BLaER1 (cell line): ENCODE data around the gene LRRC53.

ENCODE experiments used
- H3K27ac ChIP-seq: shearing (Covaris generic); formaldehyde crosslinking; 2 replicates; pipeline ENCODE4 v1.8.1; 2022
- H3K27me3 ChIP-seq: shearing (Covaris generic); formaldehyde crosslinking; 2 replicates; pipeline ENCODE4 v1.8.1; 2022
- H3K36me3 ChIP-seq: shearing (Covaris generic); formaldehyde crosslinking; 2 replicates; pipeline ENCODE4 v1.8.1; 2022
- H3K4me1 ChIP-seq: shearing (Covaris generic); formaldehyde crosslinking; 2 replicates; pipeline ENCODE4 v1.8.1; 2022
- H3K4me2 ChIP-seq: shearing (Covaris generic); formaldehyde crosslinking; 2 replicates; pipeline ENCODE4 v1.8.1; 2022
- H3K4me3 ChIP-seq: shearing (Covaris generic); formaldehyde crosslinking; 2 replicates; pipeline ENCODE4 v1.8.1; 2022
- H3K9ac ChIP-seq: shearing (Covaris generic); formaldehyde crosslinking; 2 replicates; pipeline ENCODE4 v1.8.1; 2022
- H3K9me3 ChIP-seq: shearing (Covaris generic); formaldehyde crosslinking; 2 replicates; pipeline ENCODE4 v1.8.1; 2022
- H4K20me1 ChIP-seq: shearing (Covaris generic); formaldehyde crosslinking; 2 replicates; pipeline ENCODE4 v1.8.1; 2022
- Cebpa-rat ChIP-seq: shearing (Covaris generic); IDR thresholded peaks from 2 replicates; pipeline ENCODE4 v1.8.1; 2022

Gene LRRC53

GRCh38 chr1:74425676-74426075, 86.7 kb downstream of the LRRC53 start:
- Histone ChIP-seq H3K4me1 (no peaks in the 10 kb centered on the region), H3K4me2 (no peak overlapping the region), H3K27me3 (no peaks in the 10 kb centered on the region), H3K9me3 (no peaks in the 10 kb centered on the region), H4K20me1 (no peaks in the 10 kb centered on the region), H3K4me3 (no peak overlapping the region), H3K36me3 (no peaks in the 10 kb centered on the region), H3K9ac (no peak overlapping the region), H3K27ac (no peak overlapping the region)
- no peak for TF ChIP-seq Cebpa-rat

GRCh38 chr1:74423471-74423870, 88.9 kb downstream of the LRRC53 start:
- Histone ChIP-seq H3K4me1 (no peaks in the 10 kb centered on the region), H3K9ac (no peak overlapping the region), H3K27me3 (no peaks in the 10 kb centered on the region), H3K9me3 (no peaks in the 10 kb centered on the region), H3K4me2 (no peak overlapping the region), H3K4me3 (no peak overlapping the region), H3K36me3 (no peaks in the 10 kb centered on the region), H4K20me1 (no peaks in the 10 kb centered on the region), H3K27ac (no peak overlapping the region)
- TF ChIP-seq Cebpa-rat = no peak

DNA sequence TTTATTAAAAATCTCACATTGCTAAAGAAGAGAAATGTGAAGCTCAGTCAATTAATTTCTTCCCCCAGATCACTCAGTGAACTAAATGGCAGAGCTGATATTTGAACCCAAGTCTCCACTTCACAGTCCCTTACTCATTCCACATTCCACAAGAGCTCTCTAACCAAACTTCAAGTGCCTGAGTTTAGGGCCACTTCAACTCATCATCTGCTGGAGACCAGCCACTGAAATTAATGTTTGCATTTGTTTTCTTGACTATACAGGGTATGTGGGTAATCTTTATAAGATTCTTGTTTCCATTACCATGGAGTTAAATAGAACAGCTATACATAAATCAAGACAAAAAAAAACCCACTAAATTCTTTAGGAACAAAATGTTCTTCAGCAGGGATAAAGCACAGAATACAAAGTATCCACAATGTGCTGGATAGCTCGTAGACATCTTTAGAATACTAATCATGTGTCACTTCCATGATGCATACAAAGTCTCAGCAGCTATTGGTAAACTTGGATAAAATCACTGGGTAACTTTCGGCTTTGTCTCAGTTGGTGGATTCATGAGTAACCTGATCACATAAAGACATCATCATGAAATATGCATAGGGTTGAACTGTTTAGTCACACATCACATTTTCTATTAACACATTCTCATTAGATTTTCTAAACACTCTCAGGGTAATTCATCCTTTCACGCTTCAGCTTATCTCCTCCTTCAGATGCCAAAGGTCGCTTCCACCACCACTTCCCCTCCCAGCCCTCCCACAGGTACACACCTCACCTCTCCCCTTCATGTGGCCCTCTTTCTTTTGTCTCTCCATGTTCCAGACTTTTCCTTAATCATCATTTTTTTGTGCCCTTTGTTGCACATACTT, 89.8 kb downstream of the LRRC53 start:
- Histone ChIP-seq H3K4me3 (no peak overlapping the region), H4K20me1 (no peaks in the 10 kb centered on the region), H3K27me3 (no peaks in the 10 kb centered on the region), H3K36me3 (no peaks in the 10 kb centered on the region), H3K9me3 (no peaks in the 10 kb centered on the region), H3K27ac (no peak overlapping the region), H3K4me1 (no peaks in the 10 kb centered on the region), H3K9ac (no peak overlapping the region), H3K4me2 (no peak overlapping the region)
- TF ChIP-seq Cebpa-rat = no peak

DNA sequence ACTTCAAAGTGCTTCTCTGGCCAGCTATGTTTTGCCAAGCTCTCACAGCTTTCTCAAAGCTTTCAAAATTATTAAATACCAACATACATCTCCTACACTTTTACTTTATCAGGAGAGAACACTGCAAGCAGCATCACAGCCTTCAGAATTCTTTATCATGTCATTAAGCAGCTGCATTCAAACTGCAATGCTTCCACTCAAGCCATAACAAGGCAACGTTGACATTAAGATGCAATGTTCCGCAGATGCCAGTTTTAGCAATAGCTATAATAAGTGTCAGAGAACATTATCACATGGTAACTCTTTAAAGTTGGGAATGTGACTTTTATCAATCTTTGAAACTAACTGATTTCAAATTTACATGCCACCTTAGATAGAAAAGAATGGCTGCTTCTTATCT, 91.9 kb downstream of the LRRC53 start:
- TF ChIP-seq Cebpa-rat = no peak
- H3K36me3 ChIP-seq = no peaks in the 10 kb centered on the region
- H4K20me1 ChIP-seq = no peaks in the 10 kb centered on the region
- H3K27me3 ChIP-seq = no peaks in the 10 kb centered on the region
- H3K27ac ChIP-seq = no peak overlapping the region
- no peak overlapping the region for H3K9ac ChIP-seq
- H3K4me3 ChIP-seq = no peak overlapping the region
- H3K4me2 ChIP-seq = no peak overlapping the region
- no peaks in the 10 kb centered on the region for H3K9me3 ChIP-seq
- no peaks in the 10 kb centered on the region for H3K4me1 ChIP-seq
